Gastrocnemius medialis (tissue), 4 donors: ENCODE measurements around the gene ZBTB17. TPM values are rescaled to one million over a fixed set of nuclear protein-coding genes. Genes with fewer than 3 reads are reported as not detected.

ENCODE experiments used
- ATAC-seq, 2 donors: fragments of 150-250 bp; one replicate each; pipeline ENCODE4 v1.9.1; 2016
- DNase-seq, 2 donors: peaks; one replicate each; pipeline ENCODE4 v3.0.0-alpha.2; 2019
- H3K27ac ChIP-seq, 4 donors: fragments of 200-600 bp; sonication (generic); 1 replicate in 1 of 4; 2 replicates in 3 of 4; pipeline ENCODE4 v1.5.1; 2016 to 2018; ENCODE audit warnings: mild to moderate bottlenecking in 2 of 4, moderate library complexity in 1 of 4
- H3K27me3 ChIP-seq, 3 donors: fragments of 200-600 bp; sonication (generic) in 2 of 3; 1 replicate in 1 of 3; 2 replicates in 2 of 3; pipeline versions ENCODE4 v1.5.1 to v1.6.0; 2016 to 2019; ENCODE audit warnings: mild to moderate bottlenecking in 1 of 3, moderate library complexity in 1 of 3
- H3K36me3 ChIP-seq, 2 donors: fragments of 200-600 bp; sonication (generic) in 1 of 2; one replicate each; pipeline ENCODE4 v1.5.1; 2017 to 2018
- H3K4me1 ChIP-seq, 2 donors: fragments of 200-600 bp; sonication (generic) in 1 of 2; one replicate each; pipeline ENCODE4 v1.5.1; 2016 to 2017; ENCODE audit warnings: mild to moderate bottlenecking in 2 of 2
- H3K4me3 ChIP-seq, 4 donors: fragments of 200-600 bp; sonication (generic) in 3 of 4; 1 replicate in 1 of 4; 2 replicates in 3 of 4; pipeline ENCODE4 v1.5.1; 2016 to 2019; ENCODE audit warnings: mild to moderate bottlenecking in 2 of 4
- H3K9me3 ChIP-seq, 3 donors: fragments of 200-600 bp; sonication (generic) in 2 of 3; 1 replicate in 1 of 3; 2 replicates in 2 of 3; pipeline ENCODE4 v1.5.1; 2016 to 2019
- POLR2A ChIP-seq, 2 donors: fragments of 450-650 bp; IDR thresholded peaks; one replicate each; pipeline ENCODE4 v1.6.1; 2017; ENCODE audit warnings: antibody characterized with exemption in 2 of 2, mild to moderate bottlenecking in 2 of 2, moderate library complexity in 2 of 2
- in situ Hi-C, 4 donors: fragments of 200-750 bp; cut with MboI; loops; one replicate each; pipeline versions ENCODE4 v1.15.0 to v1.8.0; 2017; ENCODE audit warnings: low sequenced_read_pairs in 4 of 4
- intact Hi-C: fragments of 100-400 bp; cut with DNase I; formaldehyde crosslinking; loops from one replicate; pipeline ENCODE4 v1.15.1; 2023; ENCODE audit warnings: low total_unique reads
- total RNA-seq, 4 donors: library from RNA; depleted of rRNA; stranded (reverse); fragments of >200 nt; gene quantifications; one replicate each; pipeline versions ENCODE4 v1.1.0 to v1.2.3, GENCODE V29; 2016
- TF ChIP-seq, protein P1 (sequence below), 5 experiments: fragments of 450-650 bp in 3 of 5; fragments of 200-600 bp in 2 of 5; sonication (generic) in 2 of 5; IDR thresholded peaks in 4 of 5; conservative IDR thresholded peaks in 1 of 5; 1 replicate in 4 of 5; 2 replicates in 1 of 5; pipeline ENCODE4 v1.5.1; 2016 to 2019; ENCODE audit warnings: antibody characterized with exemption in 5 of 5, mild to moderate bottlenecking in 3 of 5, moderate library complexity in 3 of 5

ZBTB17 gene
- total RNA-seq, 4 donors from 2014 or later: 25.9 to 44.1 (median 31.5) TPM

GRCh38 chr1:15941899-15942660 lies 33.8 kb downstream of the ZBTB17 start:
- H3K27me3 ChIP-seq: no peaks in the 10 kb centered on the region
- ATAC-seq: peak; percentile 70 to 79
- H3K4me1 ChIP-seq: peaks cover 8% of the 10 kb centered on the region in 2 donors
- H3K9me3 ChIP-seq: no peaks in the 10 kb centered on the region
- peak overlapping the region; percentile 65 to 76 (median 71) for H3K27ac ChIP-seq
- DNase-seq: peak; percentile 66 to 89
- intact Hi-C loops: no loop called here
- in situ Hi-C loops: no loop called here
- peaks cover 0 to 90% of the 10 kb centered on the region in 2 donors for H3K36me3 ChIP-seq
- TF ChIP-seq, protein P1, sequence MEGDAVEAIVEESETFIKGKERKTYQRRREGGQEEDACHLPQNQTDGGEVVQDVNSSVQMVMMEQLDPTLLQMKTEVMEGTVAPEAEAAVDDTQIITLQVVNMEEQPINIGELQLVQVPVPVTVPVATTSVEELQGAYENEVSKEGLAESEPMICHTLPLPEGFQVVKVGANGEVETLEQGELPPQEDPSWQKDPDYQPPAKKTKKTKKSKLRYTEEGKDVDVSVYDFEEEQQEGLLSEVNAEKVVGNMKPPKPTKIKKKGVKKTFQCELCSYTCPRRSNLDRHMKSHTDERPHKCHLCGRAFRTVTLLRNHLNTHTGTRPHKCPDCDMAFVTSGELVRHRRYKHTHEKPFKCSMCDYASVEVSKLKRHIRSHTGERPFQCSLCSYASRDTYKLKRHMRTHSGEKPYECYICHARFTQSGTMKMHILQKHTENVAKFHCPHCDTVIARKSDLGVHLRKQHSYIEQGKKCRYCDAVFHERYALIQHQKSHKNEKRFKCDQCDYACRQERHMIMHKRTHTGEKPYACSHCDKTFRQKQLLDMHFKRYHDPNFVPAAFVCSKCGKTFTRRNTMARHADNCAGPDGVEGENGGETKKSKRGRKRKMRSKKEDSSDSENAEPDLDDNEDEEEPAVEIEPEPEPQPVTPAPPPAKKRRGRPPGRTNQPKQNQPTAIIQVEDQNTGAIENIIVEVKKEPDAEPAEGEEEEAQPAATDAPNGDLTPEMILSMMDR (IDR thresholded peaks at IDR 0.05 in 4 of 5, conservative IDR thresholded peaks at IDR 0.05 in 1 of 5): no peak
- no peak for TF ChIP-seq POLR2A (IDR thresholded peaks at IDR 0.05)
- H3K4me3 ChIP-seq: no peak overlapping the region

DNA sequence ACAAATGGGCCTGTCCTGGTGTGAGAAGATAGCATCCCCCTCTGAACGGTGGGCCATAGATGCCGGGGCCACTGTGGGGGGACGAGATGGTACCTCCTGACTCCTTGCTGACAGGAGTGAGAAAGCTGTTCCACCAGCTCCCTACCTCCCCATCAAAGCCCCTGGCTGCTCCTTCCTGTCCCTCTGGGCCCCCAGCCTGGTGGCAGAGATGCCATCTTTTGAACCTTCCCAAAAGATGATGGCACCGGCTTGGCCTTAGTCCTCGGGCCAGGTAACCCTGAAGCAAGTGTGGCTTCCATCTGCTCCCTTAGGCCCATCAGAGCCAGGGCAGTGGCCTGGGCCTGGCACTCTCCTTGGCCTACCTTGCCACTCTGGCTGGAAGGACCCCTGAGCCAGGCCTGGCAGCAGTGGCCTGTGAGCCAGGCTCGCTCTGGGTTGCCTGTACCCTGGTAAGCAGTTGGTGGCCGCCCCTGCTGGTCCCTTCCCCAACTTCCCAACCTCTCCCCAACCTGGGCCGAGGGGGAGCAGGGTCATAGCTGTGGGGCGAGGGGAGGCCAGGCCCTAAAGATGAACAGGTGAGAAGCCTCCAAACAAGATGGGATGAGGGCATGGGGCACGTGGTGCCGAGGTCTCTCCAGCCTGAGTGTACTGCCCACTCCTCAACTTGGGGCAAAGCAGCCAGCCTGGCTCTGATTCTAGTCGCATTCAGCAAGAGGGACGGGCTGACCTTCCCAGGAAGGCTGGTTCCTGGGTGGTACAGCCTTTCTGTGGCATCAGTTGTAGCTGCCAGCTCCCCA lies 34.7 kb downstream of the ZBTB17 start:
- intact Hi-C loops (no loop called here), in situ Hi-C loops (no loop called here)
- DNase-seq: no peak
- Histone ChIP-seq H3K27me3 (no peaks in the 10 kb centered on the region), H3K4me1 (peaks cover 8% of the 10 kb centered on the region in 2 donors), H3K9me3 (no peaks in the 10 kb centered on the region), H3K4me3 (no peak overlapping the region), H3K27ac (peak overlapping the region; percentile 65 to 76 (median 71)), H3K36me3 (peaks cover 0 to 93% of the 10 kb centered on the region in 2 donors)
- ATAC-seq: peak in 1 of 2 donors; percentile 5
- no peak for TF ChIP-seq POLR2A (IDR thresholded peaks at IDR 0.05)

GRCh38 chr1:15940110-15941043 lies 35.5 kb downstream of the ZBTB17 start:
- intact Hi-C loops: no loop called here
- H3K4me1 ChIP-seq: peaks cover 8% of the 10 kb centered on the region in 2 donors
- peaks cover 0 to 93% of the 10 kb centered on the region in 2 donors for H3K36me3 ChIP-seq
- DNase-seq: no peak
- H3K4me3 ChIP-seq: no peak overlapping the region
- no peaks in the 10 kb centered on the region for H3K9me3 ChIP-seq
- H3K27ac ChIP-seq: peak overlapping the region in 2 of 4 donors; percentile 73 to 76
- H3K27me3 ChIP-seq: no peaks in the 10 kb centered on the region
- TF ChIP-seq, protein P1 (IDR thresholded peaks at IDR 0.05 in 4 of 5, conservative IDR thresholded peaks at IDR 0.05 in 1 of 5): no peak
- TF ChIP-seq POLR2A (IDR thresholded peaks at IDR 0.05): no peak
- in situ Hi-C loops: no loop called here
- no peak for ATAC-seq

GRCh38 chr1:15939181-15940109 lies 36.5 kb downstream of the ZBTB17 start:
- TF ChIP-seq POLR2A (IDR thresholded peaks at IDR 0.05): no peak
- TF ChIP-seq, protein P1 (IDR thresholded peaks at IDR 0.05 in 4 of 5, conservative IDR thresholded peaks at IDR 0.05 in 1 of 5): no peak
- Histone ChIP-seq H3K9me3 (no peaks in the 10 kb centered on the region), H3K36me3 (peaks cover 0 to 93% of the 10 kb centered on the region in 2 donors), H3K27me3 (no peaks in the 10 kb centered on the region), H3K27ac (peak overlapping the region in 3 of 4 donors; percentile 26 to 58 (median 44)), H3K4me3 (no peak overlapping the region), H3K4me1 (peaks cover 8% of the 10 kb centered on the region in 2 donors)
- DNase-seq (no peak), ATAC-seq (no peak)
- intact Hi-C loops: no loop called here
- in situ Hi-C loops: no loop called here
